NB4 (cell line): ENCODE results near the gene CIPC.

Experiments used
- MYC ChIP-seq: IDR thresholded peaks from 2 replicates; pipeline ENCODE4 v1.6.1; 2011; ENCODE audit warnings: low read depth, low read length
- POLR2A ChIP-seq: IDR thresholded peaks from 2 replicates; pipeline ENCODE4 v1.6.1; 2011; ENCODE audit warnings: mild to moderate bottlenecking; ENCODE audit not compliant: insufficient read length; ENCODE audit errors: extremely low read depth
- TF ChIP-seq, protein P1 (sequence below): IDR thresholded peaks from one replicate; pipeline ENCODE4 v1.5.1; 2012; ENCODE audit warnings: low read depth, low read length
- TF ChIP-seq, protein P2 (sequence below): IDR thresholded peaks from 2 replicates; pipeline ENCODE4 v1.6.1; 2011; ENCODE audit warnings: low read depth, low read length

DNA sequence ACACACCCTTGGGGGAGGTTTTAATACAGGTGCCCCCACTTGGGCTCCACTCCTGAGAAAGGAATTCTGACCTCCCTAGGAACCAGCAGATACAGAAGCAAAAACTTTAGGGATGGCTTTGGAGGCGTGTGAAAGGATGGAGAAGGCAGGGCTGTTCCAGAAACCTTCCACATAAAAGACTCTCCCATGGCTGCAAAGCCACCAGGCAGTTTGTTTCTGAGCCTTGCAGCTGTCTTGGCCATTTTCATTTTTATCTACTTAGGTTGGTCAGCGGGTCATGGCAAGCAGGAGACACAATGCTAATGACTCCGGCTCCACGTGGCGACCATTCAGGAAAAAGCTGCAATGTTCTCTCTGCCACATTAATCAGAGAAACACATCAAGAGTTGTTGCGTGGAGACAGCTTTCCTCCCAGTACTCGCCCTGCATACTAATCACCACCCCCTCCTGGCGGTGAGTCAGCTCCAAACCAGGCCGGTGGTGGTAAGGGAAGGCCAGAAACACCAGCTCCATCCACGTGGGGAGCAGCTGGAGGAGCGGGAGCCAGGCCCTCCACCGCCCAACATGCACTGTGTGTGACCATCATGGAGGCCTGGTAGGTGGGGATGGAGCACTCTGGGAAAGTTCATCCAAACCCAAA lies 38.7 kb upstream of the CIPC start:
- TF ChIP-seq POLR2A (no peak), MYC (no peak)
- TF ChIP-seq, protein P1, sequence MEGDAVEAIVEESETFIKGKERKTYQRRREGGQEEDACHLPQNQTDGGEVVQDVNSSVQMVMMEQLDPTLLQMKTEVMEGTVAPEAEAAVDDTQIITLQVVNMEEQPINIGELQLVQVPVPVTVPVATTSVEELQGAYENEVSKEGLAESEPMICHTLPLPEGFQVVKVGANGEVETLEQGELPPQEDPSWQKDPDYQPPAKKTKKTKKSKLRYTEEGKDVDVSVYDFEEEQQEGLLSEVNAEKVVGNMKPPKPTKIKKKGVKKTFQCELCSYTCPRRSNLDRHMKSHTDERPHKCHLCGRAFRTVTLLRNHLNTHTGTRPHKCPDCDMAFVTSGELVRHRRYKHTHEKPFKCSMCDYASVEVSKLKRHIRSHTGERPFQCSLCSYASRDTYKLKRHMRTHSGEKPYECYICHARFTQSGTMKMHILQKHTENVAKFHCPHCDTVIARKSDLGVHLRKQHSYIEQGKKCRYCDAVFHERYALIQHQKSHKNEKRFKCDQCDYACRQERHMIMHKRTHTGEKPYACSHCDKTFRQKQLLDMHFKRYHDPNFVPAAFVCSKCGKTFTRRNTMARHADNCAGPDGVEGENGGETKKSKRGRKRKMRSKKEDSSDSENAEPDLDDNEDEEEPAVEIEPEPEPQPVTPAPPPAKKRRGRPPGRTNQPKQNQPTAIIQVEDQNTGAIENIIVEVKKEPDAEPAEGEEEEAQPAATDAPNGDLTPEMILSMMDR, result no peak
- TF ChIP-seq, protein P2, sequence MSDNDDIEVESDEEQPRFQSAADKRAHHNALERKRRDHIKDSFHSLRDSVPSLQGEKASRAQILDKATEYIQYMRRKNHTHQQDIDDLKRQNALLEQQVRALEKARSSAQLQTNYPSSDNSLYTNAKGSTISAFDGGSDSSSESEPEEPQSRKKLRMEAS, result no peak
